Activated CD8-positive, alpha-beta T cell treated with anti-CD3 and anti-CD28 coated beads for 36 hours (primary cell): ENCODE results near the gene LTO1. TPM values are rescaled to one million over a fixed set of nuclear protein-coding genes. Genes with fewer than 3 reads are reported as not detected.
A peak's percentile ranks its signal among the peaks of the same experiment; 100 is the strongest.

Source experiments
- ATAC-seq: fragments of 200-7000 bp; cut with Tn5 transposase; one replicate; pipeline ENCODE4 v1.10.0; 2021; ENCODE audit warnings: mild to moderate bottlenecking, moderate library complexity
- CTCF ChIA-PET: fragments of 350-600 bp; sonication (Branson Sonifier 250); formaldehyde crosslinking; loops from one replicate; lab custom pipeline; 2021; ENCODE audit warnings: antibody characterized with exemption; lab: Charles Lee
- POLR2A ChIA-PET: fragments of 350-600 bp; sonication (Branson Sonifier 250); formaldehyde crosslinking; loops from one replicate; lab custom pipeline; 2021; ENCODE audit warnings: antibody characterized with exemption; lab: Charles Lee
- DNase-seq: peaks from one replicate; pipeline ENCODE4 v3.0.0-alpha.2; 2020
- H3K27ac Mint-ChIP-seq: one replicate; pipeline ENCODE4 v1.8.0; 2021; ENCODE audit warnings: mild to moderate bottlenecking, mixed read lengths
- H3K27me3 Mint-ChIP-seq: one replicate; pipeline ENCODE4 v1.8.0; 2021; ENCODE audit warnings: mixed read lengths
- H3K36me3 Mint-ChIP-seq: one replicate; pipeline ENCODE4 v1.8.0; 2021; ENCODE audit warnings: low read depth, mixed read lengths
- H3K4me1 Mint-ChIP-seq: one replicate; pipeline ENCODE4 v1.8.0; 2021; ENCODE audit warnings: low read depth, mixed read lengths
- H3K4me3 Mint-ChIP-seq: one replicate; pipeline ENCODE4 v1.8.0; 2021; ENCODE audit warnings: mild to moderate bottlenecking, moderate library complexity, mixed read lengths
- H3K9me3 Mint-ChIP-seq: one replicate; pipeline ENCODE4 v1.8.0; 2021; ENCODE audit warnings: mixed read lengths
- CTCF ChIP-seq: fragments of 200-600 bp; IDR thresholded peaks from one replicate; pipeline ENCODE4 v1.8.0; 2022; ENCODE audit warnings: antibody characterized with exemption, mild to moderate bottlenecking
- intact Hi-C: fragments of 100-400 bp; cut with micrococcal nuclease; formaldehyde crosslinking; loops from one replicate; pipeline ENCODE4 v1.10.0; 2022
- total RNA-seq, 2 experiments: library from RNA; stranded (reverse); gene quantifications; one replicate each; pipeline ENCODE4 v1.2.3, GENCODE V29; 2021

LTO1 gene
- total RNA-seq, 2 experiments from 2014 or later = 14.9 to 15.9 TPM

DNA sequence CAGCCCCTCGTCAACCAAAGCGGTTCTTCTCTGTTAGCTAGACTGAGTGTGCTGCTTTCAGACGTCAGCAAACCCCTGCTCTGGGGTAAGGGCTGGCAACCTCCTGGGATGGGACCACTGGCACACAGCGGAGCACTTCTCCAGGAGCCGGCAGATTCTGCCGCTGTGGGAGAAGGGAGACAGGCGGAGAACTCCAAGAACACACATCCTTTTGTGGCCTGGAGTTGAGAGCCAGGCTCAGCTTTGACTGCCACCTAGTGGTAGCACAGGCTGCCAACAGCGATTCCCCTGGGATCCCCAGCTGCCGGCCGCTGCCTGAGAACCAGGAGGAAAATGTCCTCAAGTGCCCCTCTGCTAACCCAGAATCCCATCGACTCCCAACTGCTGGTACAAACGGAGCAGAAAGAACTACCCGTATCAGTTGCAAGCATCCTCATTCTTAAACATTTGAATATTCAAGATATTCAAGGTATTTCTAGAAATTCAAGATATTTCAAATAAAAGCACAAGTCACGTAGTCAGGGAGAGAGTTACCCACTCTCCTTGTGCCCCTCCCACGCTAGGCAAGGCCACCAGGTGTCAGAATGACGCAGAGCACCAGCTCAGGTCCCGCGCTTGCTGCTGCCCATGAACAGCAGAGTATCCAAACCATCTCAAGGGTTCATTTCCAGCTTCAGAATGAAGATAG lies 4.9 kb downstream of the LTO1 start:
- ATAC-seq = peak; percentile 29
- peaks cover 27% of the 10 kb centered on the region for H3K36me3 Mint-ChIP-seq
- ChIA-PET CTCF (interaction anchor here (0.6 to 2.6 kb wide), 16 partner anchors 8 to 791 kb away, joined by 3 to 16 read pairs (median 3); no protein-coding TSS in a partner anchor), POLR2A (interaction anchor here (1.0 kb wide), 1 partner anchor 10 kb away, joined by 3 read pairs; no protein-coding TSS in a partner anchor)
- intact Hi-C loops = no loop called here
- peaks cover 25% of the 10 kb centered on the region for H3K4me1 Mint-ChIP-seq
- no peaks in the 10 kb centered on the region for H3K27me3 Mint-ChIP-seq
- TF ChIP-seq CTCF = peak; percentile 95
- no peaks in the 10 kb centered on the region for H3K9me3 Mint-ChIP-seq
- H3K27ac Mint-ChIP-seq = peak overlapping the region; percentile 38
- peak; percentile 70 for DNase-seq
- H3K4me3 Mint-ChIP-seq = no peak overlapping the region

DNA sequence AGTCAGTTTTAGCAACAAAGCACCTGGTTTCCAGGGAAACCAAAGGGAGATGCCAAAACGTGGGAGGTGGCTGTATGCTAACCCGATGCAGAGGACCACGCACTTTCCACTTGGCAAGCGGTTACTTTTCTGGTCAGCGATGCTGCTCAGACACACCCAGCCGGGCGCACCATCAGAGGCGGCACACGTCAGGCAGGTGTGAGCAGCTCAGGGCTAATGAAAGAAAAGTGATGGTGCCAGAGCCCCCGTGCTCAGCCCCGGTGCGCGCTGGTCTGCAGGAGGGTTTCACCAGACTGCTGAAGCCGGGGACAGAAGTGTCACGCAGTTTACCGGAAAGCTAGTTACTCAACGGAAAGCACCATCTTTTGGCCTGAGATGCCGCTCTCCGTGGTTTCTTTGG lies 5.7 kb downstream of the LTO1 start:
- POLR2A ChIA-PET = no interaction called here
- intact Hi-C loops = no loop called here
- DNase-seq (no peak), ATAC-seq (no peak)
- Mint-ChIP-seq H3K4me1 (peaks cover 24% of the 10 kb centered on the region), H3K27me3 (no peaks in the 10 kb centered on the region), H3K36me3 (peaks cover 27% of the 10 kb centered on the region), H3K4me3 (no peak overlapping the region), H3K27ac (no peak overlapping the region), H3K9me3 (no peaks in the 10 kb centered on the region)
- CTCF ChIA-PET = interaction anchor here (1.0 to 2.6 kb wide), 4 partner anchors 7 to 790 kb away, joined by 3 to 16 read pairs (median 8); no protein-coding TSS in a partner anchor
- TF ChIP-seq CTCF = no peak

- DNase-seq (no peak), ATAC-seq (no peak)
- intact Hi-C loops = no loop called here
- Mint-ChIP-seq H3K27me3 (no peaks in the 10 kb centered on the region), H3K27ac (no peak overlapping the region), H3K4me3 (no peak overlapping the region), H3K36me3 (peaks cover 26% of the 10 kb centered on the region), H3K4me1 (peaks cover 15% of the 10 kb centered on the region), H3K9me3 (no peaks in the 10 kb centered on the region)
- POLR2A ChIA-PET = interaction anchor here (0.7 kb wide), 1 partner anchor 1032 kb away, joined by 3 read pairs; no protein-coding TSS in a partner anchor
- CTCF ChIA-PET = no interaction called here
- no peak for TF ChIP-seq CTCF
These were observed 7.2 kb downstream of the LTO1 start for GRCh38 chr11:69667619-69668604.

DNA sequence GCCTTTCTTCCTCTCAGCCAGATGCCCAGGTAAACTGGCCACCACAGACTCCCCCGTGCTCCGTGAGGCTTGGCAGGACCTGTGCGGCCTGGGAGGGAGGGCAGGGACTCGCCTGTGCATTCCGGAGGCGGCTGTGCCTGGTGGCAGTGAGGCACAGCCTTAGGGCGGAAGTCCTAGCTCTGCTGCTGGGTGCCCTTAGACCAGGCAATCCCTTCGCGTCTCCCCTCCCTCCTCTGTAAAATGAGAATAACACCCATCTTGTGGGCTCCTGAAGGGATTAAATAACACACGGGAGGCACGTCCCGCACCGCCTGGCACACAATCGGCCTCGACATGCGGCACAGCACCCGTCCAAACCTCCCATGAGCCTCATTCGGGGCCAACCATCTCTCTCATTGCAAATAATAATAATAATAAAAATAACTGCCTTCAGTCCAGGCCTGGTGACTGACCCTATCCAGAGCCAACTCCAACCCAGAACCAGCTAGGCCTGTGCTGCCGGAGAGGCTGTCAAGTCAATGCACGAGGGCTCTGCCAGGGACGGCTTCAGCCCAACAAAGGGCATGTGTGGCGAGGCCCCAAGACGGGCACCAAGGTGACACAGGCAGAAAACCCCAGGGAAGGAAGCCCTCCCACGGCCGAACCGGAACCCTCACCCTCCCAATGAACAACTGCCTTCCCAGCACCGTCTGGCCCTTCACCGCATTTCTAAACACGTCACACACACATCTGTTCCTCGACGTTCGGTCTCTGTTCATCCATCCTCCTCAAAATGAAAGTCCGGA lies 8.2 kb downstream of the LTO1 start:
- Mint-ChIP-seq H3K27ac (no peak overlapping the region), H3K4me3 (no peak overlapping the region), H3K27me3 (no peaks in the 10 kb centered on the region), H3K4me1 (peaks cover 9% of the 10 kb centered on the region), H3K36me3 (peaks cover 26% of the 10 kb centered on the region), H3K9me3 (no peaks in the 10 kb centered on the region)
- no peak for ATAC-seq
- DNase-seq = no peak
- intact Hi-C loops = no loop called here
- no peak for TF ChIP-seq CTCF
- ChIA-PET POLR2A (no interaction called here), CTCF (no interaction called here)
